ENCODE measurements around the gene ZEB1.

ZEB1 gene

DNA sequence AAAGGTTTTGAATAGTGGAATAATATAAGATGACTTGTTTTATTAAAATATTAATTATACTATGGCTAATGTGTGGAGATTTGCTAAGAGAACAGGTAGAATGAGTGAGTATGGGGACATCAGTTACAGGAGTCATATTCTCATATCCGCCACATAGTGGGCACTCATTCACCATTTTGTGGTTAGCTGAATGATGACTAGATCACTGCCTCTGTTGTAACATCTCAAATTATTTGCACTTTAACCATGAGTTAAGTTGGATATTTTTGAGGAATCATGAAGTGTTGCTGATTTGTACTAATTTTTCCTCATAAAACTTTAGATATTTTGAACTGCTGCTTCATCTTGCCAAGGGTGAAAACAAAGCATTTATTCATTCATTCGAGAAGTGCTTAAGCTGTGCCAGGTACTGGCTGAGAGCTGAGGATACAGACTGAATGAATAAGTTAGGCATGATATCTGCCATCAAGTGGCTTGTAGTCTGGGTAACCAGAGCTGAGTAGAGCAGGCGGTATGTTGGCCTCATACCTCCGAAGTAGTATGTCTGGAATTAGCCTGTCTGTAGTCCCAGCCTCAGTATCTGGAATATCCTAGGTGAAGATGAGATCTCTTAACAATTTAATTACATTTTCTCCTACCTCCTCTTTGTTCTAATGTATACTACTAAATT lies 100.5 kb downstream of the ZEB1 start:
- peaks cover 64% of the 10 kb centered on the region for H3K79me2 ChIP-seq (ENCODE audit: insufficient read depth, low read depth)
- H3K36me3 ChIP-seq (ENCODE audit: insufficient read depth): no peaks in the 10 kb centered on the region
- no peak overlapping the region for H3K4me2 ChIP-seq
- H2AFZ ChIP-seq (ENCODE audit: low read depth): no peak overlapping the region
- TF ChIP-seq, protein P1, sequence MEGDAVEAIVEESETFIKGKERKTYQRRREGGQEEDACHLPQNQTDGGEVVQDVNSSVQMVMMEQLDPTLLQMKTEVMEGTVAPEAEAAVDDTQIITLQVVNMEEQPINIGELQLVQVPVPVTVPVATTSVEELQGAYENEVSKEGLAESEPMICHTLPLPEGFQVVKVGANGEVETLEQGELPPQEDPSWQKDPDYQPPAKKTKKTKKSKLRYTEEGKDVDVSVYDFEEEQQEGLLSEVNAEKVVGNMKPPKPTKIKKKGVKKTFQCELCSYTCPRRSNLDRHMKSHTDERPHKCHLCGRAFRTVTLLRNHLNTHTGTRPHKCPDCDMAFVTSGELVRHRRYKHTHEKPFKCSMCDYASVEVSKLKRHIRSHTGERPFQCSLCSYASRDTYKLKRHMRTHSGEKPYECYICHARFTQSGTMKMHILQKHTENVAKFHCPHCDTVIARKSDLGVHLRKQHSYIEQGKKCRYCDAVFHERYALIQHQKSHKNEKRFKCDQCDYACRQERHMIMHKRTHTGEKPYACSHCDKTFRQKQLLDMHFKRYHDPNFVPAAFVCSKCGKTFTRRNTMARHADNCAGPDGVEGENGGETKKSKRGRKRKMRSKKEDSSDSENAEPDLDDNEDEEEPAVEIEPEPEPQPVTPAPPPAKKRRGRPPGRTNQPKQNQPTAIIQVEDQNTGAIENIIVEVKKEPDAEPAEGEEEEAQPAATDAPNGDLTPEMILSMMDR (conservative IDR thresholded peaks at IDR 0.05; ENCODE audit: low read depth, low read length): no peak
- H3K27me3 ChIP-seq (ENCODE audit: insufficient read depth, low read depth): no peaks in the 10 kb centered on the region
- H3K27ac ChIP-seq: no peak overlapping the region
- H3K4me1 ChIP-seq (ENCODE audit: low read depth, poor library complexity, severe bottlenecking): no peaks in the 10 kb centered on the region
- H3K4me3 ChIP-seq (IDR thresholded peaks at IDR 0.05; ENCODE audit: insufficient read depth, low read depth, low read length): no peak overlapping the region
- no peak overlapping the region for H3K9ac ChIP-seq
- H4K20me1 ChIP-seq (ENCODE audit: insufficient read depth): no peaks in the 10 kb centered on the region; the same call in 1 of the 2 replicates

DNA sequence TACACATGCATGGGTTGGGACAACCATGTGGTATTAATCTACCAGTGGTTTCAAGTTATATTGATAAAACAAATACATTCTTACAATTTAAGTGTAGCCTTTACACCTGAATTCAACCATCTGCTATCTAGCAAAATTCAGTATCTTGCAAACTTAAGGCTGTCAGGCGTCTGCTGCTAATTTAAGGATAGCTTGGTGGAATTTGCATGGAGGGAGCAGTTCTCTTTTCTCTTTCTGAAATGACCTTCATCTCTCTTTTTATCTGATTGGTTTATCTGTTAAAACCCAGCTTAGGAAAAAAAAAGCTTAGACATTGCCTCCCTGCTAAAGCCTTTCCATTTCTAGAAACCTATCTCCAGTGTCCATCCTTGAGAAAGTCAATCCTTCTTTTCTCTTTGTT lies 102.3 kb downstream of the ZEB1 start:
- H3K27ac ChIP-seq: no peak overlapping the region
- H2AFZ ChIP-seq (ENCODE audit: low read depth): no peak overlapping the region
- no peak overlapping the region for H3K9ac ChIP-seq
- no peaks in the 10 kb centered on the region for H3K36me3 ChIP-seq (ENCODE audit: insufficient read depth)
- H3K4me3 ChIP-seq (IDR thresholded peaks at IDR 0.05; ENCODE audit: insufficient read depth, low read depth, low read length): no peak overlapping the region
- TF ChIP-seq, protein P1 (conservative IDR thresholded peaks at IDR 0.05; ENCODE audit: low read depth, low read length): no peak
- H4K20me1 ChIP-seq (ENCODE audit: insufficient read depth): no peaks in the 10 kb centered on the region
- no peaks in the 10 kb centered on the region for H3K4me1 ChIP-seq (ENCODE audit: low read depth, poor library complexity, severe bottlenecking)
- H3K4me2 ChIP-seq: no peak overlapping the region
- H3K27me3 ChIP-seq (ENCODE audit: insufficient read depth, low read depth): no peaks in the 10 kb centered on the region
- peaks cover 59% of the 10 kb centered on the region for H3K79me2 ChIP-seq (ENCODE audit: insufficient read depth, low read depth)

DNA sequence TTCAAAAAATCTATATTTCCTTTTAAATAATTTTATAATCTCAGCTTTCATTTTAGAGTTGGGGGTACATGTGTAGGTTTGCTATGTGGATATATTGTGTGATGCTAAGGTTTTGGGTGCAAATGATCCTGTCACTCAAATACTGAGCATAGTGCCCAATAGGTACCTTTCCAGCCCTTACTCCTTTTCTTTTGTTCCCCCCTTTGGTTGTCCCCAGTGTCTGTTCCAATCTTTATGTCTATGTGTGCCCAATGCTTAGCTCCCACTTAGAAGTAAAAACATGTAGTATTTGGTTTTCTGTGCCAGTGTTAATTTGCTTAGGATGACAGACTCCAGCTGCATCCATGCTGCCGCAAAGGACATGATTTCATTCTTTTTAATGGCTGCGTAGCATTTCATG lies 103.6 kb downstream of the ZEB1 start:
- Histone ChIP-seq H3K4me1 (ENCODE audit: low read depth, poor library complexity, severe bottlenecking) (no peaks in the 10 kb centered on the region), H3K36me3 (ENCODE audit: insufficient read depth) (no peaks in the 10 kb centered on the region), H3K4me3 (IDR thresholded peaks at IDR 0.05; ENCODE audit: insufficient read depth, low read depth, low read length) (no peak overlapping the region), H2AFZ (ENCODE audit: low read depth) (no peak overlapping the region), H3K79me2 (ENCODE audit: insufficient read depth, low read depth) (peaks cover 53% of the 10 kb centered on the region), H3K27ac (no peak overlapping the region), H3K9ac (no peak overlapping the region), H4K20me1 (ENCODE audit: insufficient read depth) (no peaks in the 10 kb centered on the region), H3K27me3 (ENCODE audit: insufficient read depth, low read depth) (no peaks in the 10 kb centered on the region), H3K4me2 (no peak overlapping the region)
- TF ChIP-seq, protein P1 (conservative IDR thresholded peaks at IDR 0.05; ENCODE audit: low read depth, low read length): no peak

DNA sequence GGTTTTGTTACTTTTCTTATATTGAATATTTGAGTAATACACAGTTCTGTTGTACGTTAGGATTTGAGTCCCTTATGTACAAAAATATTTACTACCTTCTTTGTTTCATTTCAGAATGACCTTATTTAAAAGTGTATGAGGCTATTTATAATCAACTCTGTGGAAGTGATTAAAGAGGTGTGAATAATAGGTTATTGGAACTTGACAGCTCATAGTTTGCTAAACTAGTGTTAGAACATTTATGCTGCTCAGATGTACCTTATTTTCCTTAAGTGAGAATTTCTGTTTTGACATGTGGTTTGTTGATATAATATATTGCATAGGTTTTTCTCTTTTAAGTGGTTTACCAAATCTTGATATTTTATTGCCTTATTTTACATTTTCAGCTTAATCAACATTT lies 105.5 kb downstream of the ZEB1 start:
- H3K27ac ChIP-seq: no peak overlapping the region
- peaks cover 58% of the 10 kb centered on the region for H3K79me2 ChIP-seq (ENCODE audit: insufficient read depth, low read depth)
- H3K27me3 ChIP-seq (ENCODE audit: insufficient read depth, low read depth): no peaks in the 10 kb centered on the region
- H4K20me1 ChIP-seq (ENCODE audit: insufficient read depth): peaks cover 5% of the 10 kb centered on the region
- H3K4me2 ChIP-seq: no peak overlapping the region
- no peaks in the 10 kb centered on the region for H3K36me3 ChIP-seq (ENCODE audit: insufficient read depth)
- no peak overlapping the region for H2AFZ ChIP-seq (ENCODE audit: low read depth)
- H3K4me3 ChIP-seq (IDR thresholded peaks at IDR 0.05; ENCODE audit: insufficient read depth, low read depth, low read length): no peak overlapping the region
- TF ChIP-seq, protein P1 (conservative IDR thresholded peaks at IDR 0.05; ENCODE audit: low read depth, low read length): no peak
- H3K4me1 ChIP-seq (ENCODE audit: low read depth, poor library complexity, severe bottlenecking): no peaks in the 10 kb centered on the region
- no peak overlapping the region for H3K9ac ChIP-seq
